ENCODE results near the gene WASF2. TPM values are rescaled to one million over a fixed set of nuclear protein-coding genes. Genes with fewer than 3 reads are reported as not detected.

The WASF2 gene
- total RNA-seq, 2 donors from 2014 or later = 146 to 197 TPM

DNA sequence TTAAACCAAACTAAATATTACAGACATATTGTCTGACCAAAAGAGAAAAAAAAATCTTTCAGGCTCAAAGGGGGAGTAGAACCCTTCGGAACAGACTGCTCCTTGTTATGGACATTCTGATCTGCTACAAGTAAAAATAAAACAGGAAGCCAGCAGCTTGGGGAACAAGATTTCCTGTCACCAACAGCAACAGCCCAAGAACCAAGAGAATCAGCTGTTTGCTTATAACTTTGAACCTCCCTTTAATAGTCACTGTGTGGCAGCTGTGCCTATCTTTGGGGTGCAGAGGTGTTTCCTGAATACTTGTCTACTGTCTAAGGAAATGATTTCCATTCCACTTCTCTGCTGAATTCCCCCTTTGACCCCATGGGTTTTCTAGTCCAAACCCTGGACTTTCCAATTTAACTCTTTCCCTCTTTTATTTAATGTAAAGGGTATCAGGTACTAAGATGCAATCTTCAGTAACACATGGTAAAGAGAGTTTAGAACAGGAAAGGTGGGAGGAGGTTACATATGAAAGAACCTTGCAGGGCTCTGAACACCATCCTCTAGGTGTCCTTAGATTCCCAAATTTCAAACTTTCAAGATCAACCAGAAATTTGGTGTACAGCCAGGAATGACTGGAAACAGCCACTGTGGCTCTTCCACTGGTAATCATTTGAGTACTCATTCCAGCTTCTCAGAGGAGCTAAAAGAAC, 58.9 kb downstream of the WASF2 start:
- H3K4me1 Mint-ChIP-seq (ENCODE audit: low read depth) = peaks cover 77% of the 10 kb centered on the region
- H3K36me3 Mint-ChIP-seq (ENCODE audit: insufficient read depth in 2 of 2) = peaks cover 0 to 6% of the 10 kb centered on the region in 2 donors
- DNase-seq (no peak), ATAC-seq (replicated peaks in 1 of 2) (peak; percentile 30)
- H3K27ac Mint-ChIP-seq = peak overlapping the region; percentile 92
- H3K27me3 Mint-ChIP-seq (ENCODE audit: low read depth) = no peaks in the 10 kb centered on the region
- H3K4me3 Mint-ChIP-seq = peak overlapping the region; percentile 15 to 71
- no peaks in the 10 kb centered on the region for H3K9me3 Mint-ChIP-seq

DNA sequence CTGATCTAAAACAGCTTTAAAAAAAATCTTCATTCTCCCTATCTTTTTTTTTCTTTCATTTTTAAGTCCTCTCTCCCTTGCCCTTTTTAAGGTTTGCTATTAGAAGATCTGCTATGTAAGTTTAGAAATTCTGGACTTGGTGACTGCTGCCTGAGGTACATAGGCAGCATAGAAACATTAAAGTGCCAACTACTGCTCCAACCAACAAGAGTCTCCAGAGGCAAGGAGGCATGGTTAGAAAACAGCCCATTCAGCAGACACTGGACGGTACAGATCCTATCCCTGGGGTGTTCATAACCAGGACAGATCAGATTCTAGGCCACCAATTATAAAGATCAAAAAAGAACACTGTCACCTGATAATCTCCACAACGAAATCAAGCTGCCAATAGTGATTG, 60.9 kb downstream of the WASF2 start:
- peaks cover 0 to 8% of the 10 kb centered on the region in 2 donors for H3K36me3 Mint-ChIP-seq (ENCODE audit: insufficient read depth in 2 of 2)
- DNase-seq = no peak
- H3K4me3 Mint-ChIP-seq = peak overlapping the region; percentile 90
- peak overlapping the region; percentile 93 for H3K27ac Mint-ChIP-seq
- H3K4me1 Mint-ChIP-seq (ENCODE audit: low read depth) = peaks cover 71% of the 10 kb centered on the region
- H3K9me3 Mint-ChIP-seq = no peaks in the 10 kb centered on the region
- ATAC-seq (replicated peaks in 1 of 2) = no peak
- H3K27me3 Mint-ChIP-seq (ENCODE audit: low read depth) = no peaks in the 10 kb centered on the region

DNA sequence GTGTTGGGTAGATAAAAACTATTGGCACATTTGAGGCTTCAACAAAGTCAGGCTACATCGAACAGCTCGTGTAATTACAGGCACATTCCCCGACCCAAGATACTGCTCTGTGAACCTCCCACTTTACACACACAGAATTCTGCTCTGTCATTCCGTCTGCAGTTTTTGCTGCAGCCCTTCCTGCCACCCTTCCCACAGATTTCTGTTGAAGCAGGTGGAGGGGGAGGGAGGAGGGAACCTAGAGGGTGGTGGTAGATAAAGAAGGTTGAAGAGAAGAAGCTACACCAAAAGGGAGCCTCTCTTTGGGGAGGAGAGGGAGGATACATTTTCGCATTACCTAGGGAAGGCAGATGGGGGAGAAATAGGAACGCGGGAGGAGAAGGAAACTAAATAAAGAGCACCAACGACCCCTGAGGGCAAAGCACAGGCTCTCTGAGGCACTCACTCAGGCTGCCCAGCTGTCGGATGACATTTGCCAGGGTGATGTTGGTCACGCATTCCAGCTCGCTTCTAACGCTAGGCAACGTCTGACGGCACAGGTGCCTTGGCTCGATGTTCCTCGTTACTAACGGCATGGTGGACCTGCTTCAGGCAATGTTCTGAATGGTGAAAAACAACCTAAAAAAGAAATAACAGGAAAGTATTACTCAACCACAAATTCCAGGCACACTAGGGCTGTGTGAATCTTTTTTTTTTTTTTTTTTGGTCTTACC, 61.5 kb downstream of the WASF2 start:
- DNase-seq (no peak), ATAC-seq (replicated peaks in 1 of 2) (peak; percentile 66 to 67)
- peak overlapping the region; percentile 90 for H3K4me3 Mint-ChIP-seq
- H3K4me1 Mint-ChIP-seq (ENCODE audit: low read depth) = peaks cover 71% of the 10 kb centered on the region
- H3K36me3 Mint-ChIP-seq (ENCODE audit: insufficient read depth in 2 of 2) = peaks cover 0 to 8% of the 10 kb centered on the region in 2 donors
- no peaks in the 10 kb centered on the region for H3K27me3 Mint-ChIP-seq (ENCODE audit: low read depth)
- peak overlapping the region; percentile 93 for H3K27ac Mint-ChIP-seq
- no peaks in the 10 kb centered on the region for H3K9me3 Mint-ChIP-seq

GRCh38 chr1:27427816-27428315, 62.1 kb downstream of the WASF2 start:
- DNase-seq (no peak), ATAC-seq (replicated peaks in 1 of 2) (no peak)
- H3K4me3 Mint-ChIP-seq = peak overlapping the region; percentile 90
- H3K27me3 Mint-ChIP-seq (ENCODE audit: low read depth) = no peaks in the 10 kb centered on the region
- peak overlapping the region; percentile 93 for H3K27ac Mint-ChIP-seq
- H3K4me1 Mint-ChIP-seq (ENCODE audit: low read depth) = peaks cover 72% of the 10 kb centered on the region
- H3K9me3 Mint-ChIP-seq = no peaks in the 10 kb centered on the region
- peaks cover 0 to 8% of the 10 kb centered on the region in 2 donors for H3K36me3 Mint-ChIP-seq (ENCODE audit: insufficient read depth in 2 of 2)

DNA sequence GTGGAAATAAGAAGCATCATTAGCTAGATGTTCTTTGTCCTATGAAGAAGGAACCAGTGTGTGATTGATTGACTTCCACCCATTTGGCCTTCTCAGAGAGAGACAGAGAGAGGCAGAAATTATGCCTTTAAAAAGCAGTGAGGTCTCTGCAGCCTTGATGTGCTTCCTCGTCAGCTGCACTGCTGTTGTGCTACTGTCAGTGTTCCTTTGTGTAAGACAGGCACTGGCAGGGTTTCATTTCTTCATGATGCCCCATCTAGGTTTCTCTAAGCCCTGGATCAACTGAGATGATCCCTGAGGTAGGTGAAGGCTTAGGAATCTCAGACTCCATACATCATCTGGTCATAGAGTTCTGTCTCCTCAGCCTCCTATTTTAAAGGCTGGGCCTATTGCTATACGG, 62.6 kb downstream of the WASF2 start:
- ATAC-seq (replicated peaks in 1 of 2) = no peak
- H3K4me1 Mint-ChIP-seq (ENCODE audit: low read depth) = peaks cover 78% of the 10 kb centered on the region
- peaks cover 0 to 8% of the 10 kb centered on the region in 2 donors for H3K36me3 Mint-ChIP-seq (ENCODE audit: insufficient read depth in 2 of 2)
- H3K9me3 Mint-ChIP-seq = no peaks in the 10 kb centered on the region
- peak overlapping the region in 1 of 2 donors; percentile 90 for H3K4me3 Mint-ChIP-seq
- H3K27me3 Mint-ChIP-seq (ENCODE audit: low read depth) = no peaks in the 10 kb centered on the region
- no peak for DNase-seq
- H3K27ac Mint-ChIP-seq = peak overlapping the region; percentile 93

DNA sequence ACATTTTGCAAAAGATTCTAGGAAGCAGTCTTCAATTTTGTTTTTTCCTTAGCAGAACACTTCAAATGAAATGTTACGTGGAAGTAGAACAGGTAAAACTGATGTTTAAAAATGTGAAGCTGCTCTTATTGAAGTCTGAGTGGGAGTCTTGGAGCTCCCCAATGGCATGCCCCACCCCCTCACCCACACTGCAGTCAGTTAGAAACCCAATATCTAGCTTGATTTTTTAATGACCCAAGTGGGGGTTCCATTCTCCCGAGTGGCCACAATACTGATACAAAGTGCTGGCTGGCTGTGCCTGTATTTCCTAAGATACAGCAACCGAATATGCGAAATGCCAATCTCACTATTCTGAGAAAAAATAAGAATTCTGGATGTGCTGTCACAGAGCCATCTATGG, 66.3 kb downstream of the WASF2 start:
- no peaks in the 10 kb centered on the region for H3K27me3 Mint-ChIP-seq (ENCODE audit: low read depth)
- H3K4me1 Mint-ChIP-seq (ENCODE audit: low read depth) = peaks cover 76% of the 10 kb centered on the region
- peaks cover 0 to 8% of the 10 kb centered on the region in 2 donors for H3K36me3 Mint-ChIP-seq (ENCODE audit: insufficient read depth in 2 of 2)

DNA sequence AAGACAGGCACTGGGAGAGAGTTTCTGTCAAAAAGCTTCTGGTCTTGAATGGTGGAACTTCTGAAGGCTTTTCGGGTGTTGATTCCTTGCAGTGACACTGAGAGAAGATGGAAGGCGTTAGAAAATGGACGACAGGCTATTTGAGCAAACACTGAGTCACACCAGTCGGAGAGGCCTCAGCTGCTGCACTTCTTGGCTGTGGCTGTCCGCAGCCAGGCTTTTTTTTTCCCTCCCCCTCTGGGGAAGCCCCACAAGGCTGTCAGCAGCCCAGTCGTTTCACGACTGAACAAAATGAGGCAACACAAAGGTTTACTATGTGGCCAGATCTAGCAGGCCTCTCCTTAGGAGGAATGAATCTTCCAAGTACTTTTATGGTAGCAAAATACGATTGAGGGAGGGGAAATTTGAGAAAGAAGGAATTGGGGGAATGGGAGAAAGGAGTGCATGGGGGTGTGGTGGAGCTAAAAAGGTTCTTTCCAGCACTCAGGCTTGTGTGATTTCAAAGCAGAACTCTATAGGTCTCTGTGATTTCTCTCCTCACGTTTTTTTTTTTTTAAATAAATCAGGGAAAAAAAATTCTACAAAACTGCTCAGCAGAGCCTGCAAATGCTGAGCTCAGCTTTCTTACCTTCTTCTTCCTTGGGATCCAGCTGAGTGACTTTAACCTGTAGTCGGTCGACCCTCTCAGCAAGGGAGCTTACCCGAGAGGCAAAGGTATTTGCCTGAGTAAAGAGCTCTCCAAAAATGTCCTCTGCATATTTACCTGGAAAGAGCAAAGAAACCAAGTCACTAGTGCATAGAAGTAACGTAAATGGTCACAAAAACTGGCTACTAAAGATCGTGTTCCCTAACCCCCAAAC, 71.4 kb downstream of the WASF2 start:
- peaks cover 7 to 22% of the 10 kb centered on the region in 2 donors for H3K36me3 Mint-ChIP-seq (ENCODE audit: insufficient read depth in 2 of 2)
- ATAC-seq (replicated peaks in 1 of 2) (peak; percentile 98), DNase-seq (peak; percentile 82 to 88)
- H3K4me1 Mint-ChIP-seq (ENCODE audit: low read depth) = peaks cover 67% of the 10 kb centered on the region
- no peaks in the 10 kb centered on the region for H3K9me3 Mint-ChIP-seq
- peak overlapping the region; percentile 92 for H3K27ac Mint-ChIP-seq
- no peaks in the 10 kb centered on the region for H3K27me3 Mint-ChIP-seq (ENCODE audit: low read depth)
- H3K4me3 Mint-ChIP-seq = peak overlapping the region; percentile 6 to 82

More for the DNA sequence above, 66.3 kb downstream of the WASF2 start:
- ATAC-seq (replicated peaks in 1 of 2) (no peak), DNase-seq (no peak)
- Mint-ChIP-seq H3K9me3 (no peaks in the 10 kb centered on the region), H3K27ac (no peak overlapping the region), H3K4me3 (no peak overlapping the region)

- Mint-ChIP-seq H3K4me3 (peak overlapping the region; percentile 6 to 82), H3K27me3 (ENCODE audit: low read depth) (no peaks in the 10 kb centered on the region), H3K27ac (peak overlapping the region; percentile 92), H3K4me1 (ENCODE audit: low read depth) (peaks cover 61% of the 10 kb centered on the region), H3K36me3 (ENCODE audit: insufficient read depth in 2 of 2) (peaks cover 7 to 25% of the 10 kb centered on the region in 2 donors), H3K9me3 (no peaks in the 10 kb centered on the region)
- DNase-seq (no peak), ATAC-seq (replicated peaks in 1 of 2) (no peak)
These were observed 72.3 kb downstream of the WASF2 start for GRCh38 chr1:27417713-27418112.

DNA sequence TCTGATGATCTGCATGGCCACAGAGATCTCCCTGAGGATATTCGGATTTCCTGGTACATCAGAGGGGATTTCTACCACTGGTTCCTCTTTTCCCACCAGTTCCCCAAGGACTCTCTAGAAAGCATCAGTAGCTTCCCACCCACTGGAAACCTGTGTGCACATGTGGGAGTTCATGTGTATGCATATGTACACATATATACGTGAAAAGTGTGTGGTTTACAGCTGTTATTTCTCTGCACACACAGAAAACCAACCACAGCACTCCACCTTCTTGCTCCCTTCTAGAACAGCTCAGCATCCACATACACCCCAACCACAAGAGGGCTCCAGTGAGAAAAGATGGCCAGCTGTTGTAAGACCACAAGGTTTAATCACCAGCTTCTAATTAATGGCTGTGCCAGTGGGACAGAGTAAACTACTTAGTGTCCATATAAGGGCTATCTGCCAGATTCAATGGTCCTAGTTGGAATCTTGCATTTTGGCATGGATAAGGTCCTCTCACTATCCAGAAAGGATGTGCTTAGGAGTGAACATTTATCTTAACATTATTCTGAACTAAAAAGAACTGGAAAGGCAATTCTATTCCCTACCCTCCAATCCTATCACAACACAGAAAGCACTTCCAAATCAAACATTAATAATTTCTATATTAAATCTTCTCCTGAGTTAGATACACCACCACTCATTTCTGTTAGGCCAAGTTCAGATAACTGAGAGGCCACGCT, 73.4 kb downstream of the WASF2 start:
- DNase-seq (peak; percentile 59 to 62), ATAC-seq (replicated peaks in 1 of 2) (peak; percentile 28 to 45)
- H3K4me3 Mint-ChIP-seq = no peak overlapping the region
- H3K4me1 Mint-ChIP-seq (ENCODE audit: low read depth) = peaks cover 50% of the 10 kb centered on the region
- peak overlapping the region; percentile 92 for H3K27ac Mint-ChIP-seq
- peaks cover 9 to 29% of the 10 kb centered on the region in 2 donors for H3K36me3 Mint-ChIP-seq (ENCODE audit: insufficient read depth in 2 of 2)
- no peaks in the 10 kb centered on the region for H3K9me3 Mint-ChIP-seq
- no peaks in the 10 kb centered on the region for H3K27me3 Mint-ChIP-seq (ENCODE audit: low read depth)

- Mint-ChIP-seq H3K4me3 (no peak overlapping the region), H3K9me3 (no peaks in the 10 kb centered on the region), H3K27ac (no peak overlapping the region), H3K4me1 (ENCODE audit: low read depth) (peaks cover 30% of the 10 kb centered on the region), H3K27me3 (ENCODE audit: low read depth) (no peaks in the 10 kb centered on the region), H3K36me3 (ENCODE audit: insufficient read depth in 2 of 2) (peaks cover 13 to 36% of the 10 kb centered on the region in 2 donors)
- ATAC-seq (replicated peaks in 1 of 2) (no peak), DNase-seq (no peak)
These were observed 75.9 kb downstream of the WASF2 start for GRCh38 chr1:27414091-27414490.

DNA sequence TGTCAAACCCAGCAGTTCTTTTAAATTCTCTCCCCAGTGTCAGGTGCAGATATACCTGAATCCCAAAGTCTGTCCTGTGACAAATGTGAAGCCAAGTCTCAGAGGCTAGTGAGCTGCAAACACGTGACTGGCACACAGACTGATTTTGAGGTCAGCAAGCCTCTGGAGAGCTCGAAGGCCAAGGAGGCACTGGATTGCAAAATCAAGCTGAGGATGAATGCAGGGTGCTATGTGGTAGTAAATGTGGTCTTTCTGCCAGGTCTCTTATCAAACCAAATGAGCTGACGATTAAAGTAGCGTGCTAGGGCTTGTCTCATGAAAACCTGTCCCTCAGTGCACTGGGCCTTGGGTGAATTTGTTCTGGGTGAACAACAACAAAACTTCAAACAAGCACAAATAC, 77.0 kb downstream of the WASF2 start:
- peaks cover 19% of the 10 kb centered on the region for H3K4me1 Mint-ChIP-seq (ENCODE audit: low read depth)
- H3K27ac Mint-ChIP-seq = no peak overlapping the region
- peaks cover 13 to 42% of the 10 kb centered on the region in 2 donors for H3K36me3 Mint-ChIP-seq (ENCODE audit: insufficient read depth in 2 of 2)
- H3K27me3 Mint-ChIP-seq (ENCODE audit: low read depth) = no peaks in the 10 kb centered on the region
- H3K4me3 Mint-ChIP-seq = no peak overlapping the region
- DNase-seq = no peak
- ATAC-seq (replicated peaks in 1 of 2) = no peak
- no peaks in the 10 kb centered on the region for H3K9me3 Mint-ChIP-seq

DNA sequence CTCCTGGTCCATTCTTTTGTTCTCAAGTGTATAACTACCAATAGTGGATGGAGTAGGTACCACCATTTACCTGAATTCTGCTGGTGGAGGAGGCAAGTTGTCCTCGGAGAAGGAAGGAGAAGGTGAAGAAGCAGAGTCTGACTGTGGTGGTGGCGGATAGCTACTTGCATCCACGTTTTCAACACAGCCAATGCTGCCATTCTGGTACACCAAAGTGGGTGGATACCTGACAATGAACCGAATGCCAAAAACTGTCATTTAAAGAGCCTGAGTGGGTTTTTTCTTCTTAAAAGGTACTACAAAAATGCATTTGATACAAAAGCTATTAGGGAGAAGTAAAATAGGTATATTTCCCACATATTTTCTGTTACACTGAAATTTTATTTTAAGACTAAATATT, 77.5 kb downstream of the WASF2 start:
- Mint-ChIP-seq H3K4me3 (no peak overlapping the region), H3K36me3 (ENCODE audit: insufficient read depth in 2 of 2) (peaks cover 15 to 42% of the 10 kb centered on the region in 2 donors), H3K4me1 (ENCODE audit: low read depth) (peaks cover 14% of the 10 kb centered on the region), H3K27me3 (ENCODE audit: low read depth) (no peaks in the 10 kb centered on the region), H3K27ac (peak overlapping the region; percentile 79), H3K9me3 (no peaks in the 10 kb centered on the region)
- ATAC-seq (replicated peaks in 1 of 2) (no peak), DNase-seq (no peak)
